Immature natural killer cell (primary cell): Measurements from ENCODE around the gene TUBB8. TPM values are rescaled to one million over a fixed set of nuclear protein-coding genes. Genes with fewer than 3 reads are reported as not detected.
A peak's percentile ranks its signal among the peaks of the same experiment; 100 is the strongest.

Source experiments
- DNase-seq, 3 donors: peaks; one replicate each; pipeline ENCODE4 v3.0.0; 2022; ENCODE audit warnings: mixed read lengths in 1 of 3
- H3K27ac Mint-ChIP-seq, 6 donors: one replicate each; pipeline ENCODE4 v1.8.0; 2020; ENCODE audit warnings: mixed read lengths in 6 of 6, mild to moderate bottlenecking in 5 of 6, inconsistent platforms in 4 of 6, moderate library complexity in 3 of 6
- H3K27me3 Mint-ChIP-seq, 3 donors: one replicate each; pipeline ENCODE4 v1.8.0; 2020 to 2021; ENCODE audit warnings: low read depth in 3 of 3, mild to moderate bottlenecking in 3 of 3, mixed read lengths in 3 of 3, moderate library complexity in 3 of 3, inconsistent platforms in 1 of 3
- H3K36me3 Mint-ChIP-seq, 3 donors: one replicate each; pipeline ENCODE4 v1.8.0; 2020; ENCODE audit warnings: mixed read lengths in 3 of 3, inconsistent platforms in 2 of 3, mild to moderate bottlenecking in 2 of 3
- H3K4me1 Mint-ChIP-seq, 2 donors: one replicate each; pipeline ENCODE4 v1.8.0; 2020; ENCODE audit warnings: inconsistent platforms in 2 of 2, mild to moderate bottlenecking in 2 of 2, mixed read lengths in 2 of 2, moderate library complexity in 1 of 2
- H3K4me3 Mint-ChIP-seq, 5 donors: one replicate each; pipeline ENCODE4 v1.8.0; 2020; ENCODE audit warnings: mild to moderate bottlenecking in 5 of 5, mixed read lengths in 5 of 5, inconsistent platforms in 3 of 5, moderate library complexity in 3 of 5
- H3K9me3 Mint-ChIP-seq, 6 donors: one replicate each; pipeline ENCODE4 v1.8.0; 2020; ENCODE audit warnings: mild to moderate bottlenecking in 6 of 6, mixed read lengths in 6 of 6, inconsistent platforms in 4 of 6, moderate library complexity in 3 of 6
- polyA plus RNA-seq, 3 donors: library from polyadenylated mRNA; unstranded; fragments of 300-500 nt; fragmentation: Illumina TruSeq; gene quantifications; one replicate each; pipeline ENCODE4 v1.2.3, GENCODE V29; 2021

Gene TUBB8
- not detected for polyA plus RNA-seq

- no peak for DNase-seq
- Mint-ChIP-seq H3K27ac (no peak within 1 kb of the TSS), H3K4me1 (no peaks in the 10 kb centered on the region), H3K4me3 (no peak within 1 kb of the TSS), H3K27me3 (peaks cover 0 to 8% (median 0%) of the 10 kb centered on the region in 3 donors), H3K9me3 (no peaks in the 10 kb centered on the region), H3K36me3 (no peaks in the 10 kb centered on the region)
Measured at GRCh38 chr10:48996-49395, at the start of gene TUBB8. Gene TUBB8, minus strand, starts transcription at chr10:49296. Its CDS starts 58 bp downstream, at chr10:49238.

GRCh38 chr10:96466-96865 lies 47.4 kb upstream of the TUBB8 start:
- no peak overlapping the region for H3K4me3 Mint-ChIP-seq
- no peak for DNase-seq
- peaks cover 0 to 9% (median 7%) of the 10 kb centered on the region in 3 donors for H3K27me3 Mint-ChIP-seq
- no peak overlapping the region for H3K27ac Mint-ChIP-seq
- H3K9me3 Mint-ChIP-seq, result peaks cover 5 to 23% (median 14%) of the 10 kb centered on the region in 6 donors
- no peaks in the 10 kb centered on the region for H3K36me3 Mint-ChIP-seq
- H3K4me1 Mint-ChIP-seq, result no peaks in the 10 kb centered on the region

GRCh38 chr10:95356-96115 lies 46.4 kb upstream of the TUBB8 start:
- Mint-ChIP-seq H3K9me3 (peaks cover 5 to 23% (median 14%) of the 10 kb centered on the region in 6 donors), H3K4me3 (no peak overlapping the region), H3K4me1 (no peaks in the 10 kb centered on the region)

GRCh38 chr10:94613-95012 lies 45.5 kb upstream of the TUBB8 start:
- H3K36me3 Mint-ChIP-seq, result no peaks in the 10 kb centered on the region
- DNase-seq, result no peak
- no peaks in the 10 kb centered on the region for H3K4me1 Mint-ChIP-seq
- H3K27me3 Mint-ChIP-seq, result peaks cover 0 to 7% (median 7%) of the 10 kb centered on the region in 3 donors
- H3K4me3 Mint-ChIP-seq, result no peak overlapping the region
- H3K9me3 Mint-ChIP-seq, result peaks cover 5 to 23% (median 14%) of the 10 kb centered on the region in 6 donors
- no peak overlapping the region for H3K27ac Mint-ChIP-seq

More at GRCh38 chr10:95356-96115, 46.4 kb upstream of the TUBB8 start:
- Mint-ChIP-seq H3K27me3 (peaks cover 0 to 9% (median 7%) of the 10 kb centered on the region in 3 donors), H3K36me3 (no peaks in the 10 kb centered on the region), H3K27ac (no peak overlapping the region)
- DNase-seq, result no peak

- no peaks in the 10 kb centered on the region for H3K36me3 Mint-ChIP-seq
- H3K4me1 Mint-ChIP-seq, result peaks cover 0 to 2% of the 10 kb centered on the region in 2 donors
- H3K27ac Mint-ChIP-seq, result no peak overlapping the region
- H3K4me3 Mint-ChIP-seq, result no peak overlapping the region
- H3K27me3 Mint-ChIP-seq, result peaks cover 0 to 7% (median 7%) of the 10 kb centered on the region in 3 donors
- peaks cover 3 to 23% (median 14%) of the 10 kb centered on the region in 6 donors for H3K9me3 Mint-ChIP-seq
- no peak for DNase-seq
Measured at GRCh38 chr10:92846-93245, 43.8 kb upstream of the TUBB8 start.

GRCh38 chr10:92153-92552 lies 43.1 kb upstream of the TUBB8 start:
- Mint-ChIP-seq H3K9me3 (peaks cover 3 to 22% (median 13%) of the 10 kb centered on the region in 6 donors), H3K4me3 (no peak overlapping the region), H3K27ac (no peak overlapping the region), H3K36me3 (no peaks in the 10 kb centered on the region), H3K27me3 (peaks cover 0 to 7% (median 7%) of the 10 kb centered on the region in 3 donors), H3K4me1 (peaks cover 0 to 2% of the 10 kb centered on the region in 2 donors)
- no peak for DNase-seq

GRCh38 chr10:91313-91712 lies 42.2 kb upstream of the TUBB8 start:
- H3K27me3 Mint-ChIP-seq, result peaks cover 0 to 7% (median 6%) of the 10 kb centered on the region in 3 donors
- H3K4me1 Mint-ChIP-seq, result peaks cover 0 to 2% of the 10 kb centered on the region in 2 donors
- peaks cover 0 to 18% (median 10%) of the 10 kb centered on the region in 6 donors for H3K9me3 Mint-ChIP-seq
- H3K36me3 Mint-ChIP-seq, result no peaks in the 10 kb centered on the region
- DNase-seq, result no peak
- H3K4me3 Mint-ChIP-seq, result no peak overlapping the region
- no peak overlapping the region for H3K27ac Mint-ChIP-seq

GRCh38 chr10:90161-90560 lies 41.1 kb upstream of the TUBB8 start:
- Mint-ChIP-seq H3K36me3 (no peaks in the 10 kb centered on the region), H3K27me3 (peaks cover 0 to 6% (median 4%) of the 10 kb centered on the region in 3 donors), H3K27ac (no peak overlapping the region), H3K4me1 (peaks cover 0 to 2% of the 10 kb centered on the region in 2 donors), H3K4me3 (no peak overlapping the region), H3K9me3 (peaks cover 0 to 11% (median 6%) of the 10 kb centered on the region in 6 donors)
- no peak for DNase-seq

GRCh38 chr10:89248-89647 lies 40.2 kb upstream of the TUBB8 start:
- Mint-ChIP-seq H3K9me3 (peaks cover 0 to 2% (median under 1%) of the 10 kb centered on the region in 6 donors), H3K27ac (no peak overlapping the region)

GRCh38 chr10:88253-88652 lies 39.2 kb upstream of the TUBB8 start:
- H3K27ac Mint-ChIP-seq, result no peak overlapping the region
- H3K4me3 Mint-ChIP-seq, result no peak overlapping the region
- DNase-seq, result peak in 1 of 3 donors; percentile 4
- H3K9me3 Mint-ChIP-seq, result peaks cover 0 to 2% (median 0%) of the 10 kb centered on the region in 6 donors
- H3K4me1 Mint-ChIP-seq, result peaks cover 0 to 2% of the 10 kb centered on the region in 2 donors
- peaks cover 0 to 6% (median 3%) of the 10 kb centered on the region in 3 donors for H3K27me3 Mint-ChIP-seq
- no peaks in the 10 kb centered on the region for H3K36me3 Mint-ChIP-seq

More at GRCh38 chr10:89248-89647, 40.2 kb upstream of the TUBB8 start:
- no peaks in the 10 kb centered on the region for H3K36me3 Mint-ChIP-seq
- H3K4me1 Mint-ChIP-seq, result peaks cover 0 to 2% of the 10 kb centered on the region in 2 donors
- peaks cover under 1 to 4% (median 2%) of the 10 kb centered on the region in 3 donors for H3K27me3 Mint-ChIP-seq
- no peak for DNase-seq
- no peak overlapping the region for H3K4me3 Mint-ChIP-seq

- Mint-ChIP-seq H3K4me3 (no peak overlapping the region), H3K36me3 (no peaks in the 10 kb centered on the region), H3K9me3 (peaks cover 0 to 2% (median 0%) of the 10 kb centered on the region in 6 donors), H3K27ac (peak overlapping the region in 1 of 6 donors; percentile 57), H3K4me1 (peaks cover 0 to 2% of the 10 kb centered on the region in 2 donors), H3K27me3 (peaks cover 0 to 4% (median 3%) of the 10 kb centered on the region in 3 donors)
- no peak for DNase-seq
Measured at GRCh38 chr10:87177-88080, 38.3 kb upstream of the TUBB8 start.

GRCh38 chr10:86031-86430 lies 36.9 kb upstream of the TUBB8 start:
- Mint-ChIP-seq H3K36me3 (no peaks in the 10 kb centered on the region), H3K27me3 (peaks cover 2 to 3% (median 3%) of the 10 kb centered on the region in 3 donors), H3K4me1 (peaks cover 0 to 2% of the 10 kb centered on the region in 2 donors), H3K4me3 (no peak overlapping the region), H3K9me3 (peaks cover 0 to 2% (median 0%) of the 10 kb centered on the region in 6 donors), H3K27ac (no peak overlapping the region)
- DNase-seq, result no peak

GRCh38 chr10:85044-85443 lies 35.9 kb upstream of the TUBB8 start:
- Mint-ChIP-seq H3K4me1 (peaks cover 0 to 2% of the 10 kb centered on the region in 2 donors), H3K27me3 (peaks cover 2 to 3% (median 3%) of the 10 kb centered on the region in 3 donors)

More at GRCh38 chr10:85044-85443, 35.9 kb upstream of the TUBB8 start:
- DNase-seq, result no peak
- no peak overlapping the region for H3K4me3 Mint-ChIP-seq
- no peak overlapping the region for H3K27ac Mint-ChIP-seq
- no peaks in the 10 kb centered on the region for H3K36me3 Mint-ChIP-seq
- peaks cover 0 to 2% (median 0%) of the 10 kb centered on the region in 6 donors for H3K9me3 Mint-ChIP-seq
